ENCODE measurements around the gene FCHSD2.
"Not testable (repeated sequence)": the region's sequence is repeated elsewhere in the genome, so short reads cannot be mapped to it uniquely, and the experiment has no call there.

Gene FCHSD2

GRCh38 chr11:72860592-72860991 is 281.5 kb downstream of the FCHSD2 start:
- H3K9me3 Mint-ChIP-seq, result no peaks in the 10 kb centered on the region
- peaks cover 12% of the 10 kb centered on the region for H3K4me1 Mint-ChIP-seq (ENCODE audit: low read depth)
- peaks cover 43% of the 10 kb centered on the region for H3K36me3 Mint-ChIP-seq (ENCODE audit: low read depth)
- H3K4me3 Mint-ChIP-seq, result no peak overlapping the region
- no peak overlapping the region for H3K27ac Mint-ChIP-seq
- H3K27me3 Mint-ChIP-seq, result no peaks in the 10 kb centered on the region
- intact Hi-C loops (cut with micrococcal nuclease), result no loop called here

DNA sequence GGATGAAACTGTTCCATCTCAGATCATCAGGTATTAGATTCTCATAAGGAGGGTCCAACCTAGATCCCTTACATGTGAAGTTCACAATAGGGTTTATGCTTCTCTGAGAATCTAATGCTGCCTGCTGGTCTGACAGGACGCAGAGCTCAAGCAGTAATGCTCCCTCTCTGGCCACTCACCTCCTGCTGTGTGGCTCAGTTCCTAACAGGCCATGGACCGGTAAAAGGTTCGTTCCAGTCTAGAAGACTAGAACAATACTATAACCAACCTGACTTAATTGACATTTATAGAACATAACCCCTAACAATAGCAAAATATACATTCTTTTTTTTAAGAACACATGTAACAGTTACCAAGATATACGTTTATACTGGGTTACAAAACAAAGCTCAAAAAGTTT is 282.1 kb downstream of the FCHSD2 start:
- no peak overlapping the region for H3K27ac Mint-ChIP-seq
- H3K27me3 Mint-ChIP-seq, result no peaks in the 10 kb centered on the region
- H3K36me3 Mint-ChIP-seq (ENCODE audit: low read depth), result peaks cover 43% of the 10 kb centered on the region
- intact Hi-C loops (cut with micrococcal nuclease), result no loop called here
- H3K4me3 Mint-ChIP-seq, result no peak overlapping the region
- H3K9me3 Mint-ChIP-seq, result no peaks in the 10 kb centered on the region
- peaks cover 12% of the 10 kb centered on the region for H3K4me1 Mint-ChIP-seq (ENCODE audit: low read depth)

- intact Hi-C loops (cut with micrococcal nuclease), result no loop called here
Measured at GRCh38 chr11:72859126-72859525, 283.0 kb downstream of the FCHSD2 start.

DNA sequence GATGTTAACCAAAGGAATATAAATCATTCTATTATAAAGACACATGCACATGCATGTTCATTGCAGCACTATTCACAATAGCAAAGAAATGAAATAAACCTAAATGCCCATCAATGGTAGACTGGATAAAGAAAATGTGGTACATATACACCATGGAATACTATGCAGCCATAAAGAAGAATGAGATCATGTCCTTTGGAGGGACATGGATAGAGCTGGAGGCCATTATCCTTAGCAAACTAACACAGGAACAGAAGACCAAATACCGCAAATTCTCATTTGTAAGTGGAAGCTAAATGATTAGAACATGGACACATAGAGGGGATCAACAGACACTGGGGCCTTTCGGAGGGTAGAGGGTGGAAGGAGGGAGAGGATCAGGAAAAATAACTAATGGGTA is 283.9 kb downstream of the FCHSD2 start:
- H3K4me3 Mint-ChIP-seq; H3K4me1 Mint-ChIP-seq (ENCODE audit: low read depth); H3K27me3 Mint-ChIP-seq; H3K27ac Mint-ChIP-seq; H3K9me3 Mint-ChIP-seq; intact Hi-C loops (cut with micrococcal nuclease): not testable (repeated sequence)
- H3K36me3 Mint-ChIP-seq (ENCODE audit: low read depth), result peaks cover 38% of the 10 kb centered on the region

More at GRCh38 chr11:72859126-72859525, 283.0 kb downstream of the FCHSD2 start:
- no peaks in the 10 kb centered on the region for H3K27me3 Mint-ChIP-seq
- peaks cover 10% of the 10 kb centered on the region for H3K4me1 Mint-ChIP-seq (ENCODE audit: low read depth)
- no peak overlapping the region for H3K4me3 Mint-ChIP-seq
- H3K36me3 Mint-ChIP-seq (ENCODE audit: low read depth), result peaks cover 42% of the 10 kb centered on the region
- H3K9me3 Mint-ChIP-seq, result no peaks in the 10 kb centered on the region
- no peak overlapping the region for H3K27ac Mint-ChIP-seq

DNA sequence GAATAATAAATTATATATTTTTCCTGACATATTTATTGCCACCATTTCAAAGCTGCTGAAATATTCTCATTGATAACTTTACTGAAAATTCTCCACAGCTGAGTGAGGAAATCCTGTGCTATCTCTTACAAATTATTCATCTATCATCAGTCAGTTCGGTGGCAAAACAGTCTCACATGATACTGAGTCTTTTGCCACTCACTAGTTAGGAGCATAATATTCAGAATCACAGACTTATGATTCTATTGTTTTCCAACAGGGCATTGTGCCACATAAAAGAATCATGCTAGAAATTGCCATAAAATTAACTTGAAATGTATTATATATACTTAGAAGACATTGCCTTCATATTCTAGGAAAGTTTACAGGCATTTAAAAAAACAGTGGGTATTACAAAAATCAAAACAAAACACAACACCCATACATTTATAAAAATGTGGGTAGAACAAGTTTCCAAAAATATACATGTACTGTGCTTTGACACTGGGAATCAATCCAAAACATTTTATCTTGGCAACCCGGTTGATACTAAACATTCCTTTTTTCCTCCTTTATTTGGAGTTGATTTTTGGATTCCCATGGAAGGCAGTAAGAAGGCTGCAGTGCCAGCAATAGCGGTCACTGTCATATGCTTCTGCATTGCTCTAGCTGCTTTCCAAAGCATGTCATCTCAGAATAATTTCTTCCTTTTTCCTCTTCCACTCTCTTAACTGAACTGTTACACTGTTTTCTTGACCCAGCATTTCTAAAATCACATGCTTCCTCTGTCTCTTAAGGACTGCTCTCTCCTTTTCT is 285.4 kb downstream of the FCHSD2 start:
- H3K9me3 Mint-ChIP-seq, result no peaks in the 10 kb centered on the region
- H3K36me3 Mint-ChIP-seq (ENCODE audit: low read depth), result peaks cover 38% of the 10 kb centered on the region
- no peaks in the 10 kb centered on the region for H3K27me3 Mint-ChIP-seq
- intact Hi-C loops (cut with micrococcal nuclease), result no loop called here
- H3K27ac Mint-ChIP-seq, result peak overlapping the region; percentile 48
- H3K4me1 Mint-ChIP-seq (ENCODE audit: low read depth), result peaks cover 6% of the 10 kb centered on the region
- H3K4me3 Mint-ChIP-seq, result no peak overlapping the region

DNA sequence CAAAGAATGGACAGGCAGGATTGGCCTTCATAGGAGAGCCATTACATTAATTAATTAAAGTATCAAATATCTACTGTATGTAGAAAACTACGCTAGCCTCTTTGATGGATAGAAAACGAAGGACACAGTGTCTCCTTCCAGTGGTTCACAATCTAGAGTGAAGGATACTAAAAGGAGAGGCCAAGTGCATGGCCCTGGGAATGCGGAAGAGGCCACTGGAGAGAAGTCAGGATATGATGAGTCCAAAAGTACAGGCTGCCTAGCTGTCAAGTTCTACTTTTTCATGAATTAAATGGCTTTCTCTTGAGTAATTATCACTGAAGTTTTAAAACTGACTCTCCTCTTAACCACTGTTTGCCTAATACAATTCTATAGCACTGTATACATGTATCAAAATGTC is 286.1 kb downstream of the FCHSD2 start:
- H3K4me3 Mint-ChIP-seq, result no peak overlapping the region
- H3K27ac Mint-ChIP-seq, result no peak overlapping the region
- no peaks in the 10 kb centered on the region for H3K27me3 Mint-ChIP-seq
- intact Hi-C loops (cut with micrococcal nuclease), result no loop called here
- peaks cover 38% of the 10 kb centered on the region for H3K36me3 Mint-ChIP-seq (ENCODE audit: low read depth)
- H3K4me1 Mint-ChIP-seq (ENCODE audit: low read depth), result peaks cover 6% of the 10 kb centered on the region
- H3K9me3 Mint-ChIP-seq, result no peaks in the 10 kb centered on the region

GRCh38 chr11:72851726-72852125 is 290.4 kb downstream of the FCHSD2 start:
- Mint-ChIP-seq H3K36me3 (ENCODE audit: low read depth) (peaks cover 30% of the 10 kb centered on the region), H3K4me3 (no peak overlapping the region), H3K27me3 (no peaks in the 10 kb centered on the region), H3K4me1 (ENCODE audit: low read depth) (no peaks in the 10 kb centered on the region), H3K27ac (no peak overlapping the region), H3K9me3 (no peaks in the 10 kb centered on the region)
- intact Hi-C loops (cut with micrococcal nuclease), result no loop called here

GRCh38 chr11:72850832-72851231 is 291.3 kb downstream of the FCHSD2 start:
- Mint-ChIP-seq H3K36me3 (ENCODE audit: low read depth) (peaks cover 38% of the 10 kb centered on the region), H3K4me3 (no peak overlapping the region), H3K9me3 (no peaks in the 10 kb centered on the region), H3K27ac (no peak overlapping the region), H3K27me3 (no peaks in the 10 kb centered on the region), H3K4me1 (ENCODE audit: low read depth) (no peaks in the 10 kb centered on the region)
- intact Hi-C loops (cut with micrococcal nuclease), result no loop called here

- intact Hi-C loops (cut with micrococcal nuclease), result loop anchor here (5.0 kb wide), 1 partner anchor 328 kb away; no protein-coding TSS in a partner anchor
- Mint-ChIP-seq H3K27ac (no peak overlapping the region), H3K9me3 (no peaks in the 10 kb centered on the region), H3K4me1 (ENCODE audit: low read depth) (no peaks in the 10 kb centered on the region), H3K36me3 (ENCODE audit: low read depth) (peaks cover 51% of the 10 kb centered on the region), H3K27me3 (no peaks in the 10 kb centered on the region), H3K4me3 (no peak overlapping the region)
Measured at GRCh38 chr11:72848846-72849466, 293.2 kb downstream of the FCHSD2 start.

- H3K36me3 Mint-ChIP-seq (ENCODE audit: low read depth), result peaks cover 94% of the 10 kb centered on the region
- H3K4me1 Mint-ChIP-seq (ENCODE audit: low read depth), result peaks cover 1% of the 10 kb centered on the region
- H3K4me3 Mint-ChIP-seq, result no peak overlapping the region
- no peak overlapping the region for H3K27ac Mint-ChIP-seq
- intact Hi-C loops (cut with micrococcal nuclease), result no loop called here
- no peaks in the 10 kb centered on the region for H3K27me3 Mint-ChIP-seq
- no peaks in the 10 kb centered on the region for H3K9me3 Mint-ChIP-seq
Measured at GRCh38 chr11:72844356-72844755, 297.8 kb downstream of the FCHSD2 start.

DNA sequence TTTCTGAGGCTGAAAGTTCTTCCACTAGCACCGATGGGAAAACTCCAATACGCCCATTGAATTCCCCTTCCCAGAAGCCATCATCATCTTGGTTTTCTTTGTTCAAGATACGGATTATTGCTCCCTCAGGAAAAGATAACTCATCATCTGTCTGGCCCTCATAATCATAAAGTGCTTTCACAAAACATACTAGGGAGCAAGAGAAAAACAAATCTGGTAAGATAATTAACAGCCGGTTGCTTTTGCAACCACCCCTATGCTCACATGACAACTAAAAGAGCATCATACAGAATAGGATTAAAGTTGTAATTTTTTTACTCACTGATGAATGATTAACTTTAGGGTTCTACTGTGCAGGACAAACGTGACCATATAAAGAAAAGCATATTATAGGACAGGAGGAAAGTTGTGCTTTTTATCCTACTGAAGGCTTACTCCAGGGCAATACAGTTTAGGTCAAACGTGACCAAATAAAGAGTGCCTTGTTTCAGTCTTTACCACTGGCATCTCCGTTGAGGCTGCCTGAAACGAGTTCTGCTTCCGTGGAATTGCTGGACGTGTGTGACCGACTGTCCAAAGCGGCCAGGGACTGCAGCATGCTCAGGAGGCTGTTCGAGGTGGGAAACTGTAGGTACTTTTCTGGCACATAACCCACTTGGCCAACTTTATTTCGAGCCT is 299.3 kb downstream of the FCHSD2 start:
- no peak overlapping the region for H3K4me3 Mint-ChIP-seq
- no peak overlapping the region for H3K27ac Mint-ChIP-seq
- H3K4me1 Mint-ChIP-seq (ENCODE audit: low read depth), result peaks cover 6% of the 10 kb centered on the region
- H3K9me3 Mint-ChIP-seq, result no peaks in the 10 kb centered on the region
- H3K27me3 Mint-ChIP-seq, result no peaks in the 10 kb centered on the region
- intact Hi-C loops (cut with micrococcal nuclease), result no loop called here
- peaks cover 95% of the 10 kb centered on the region for H3K36me3 Mint-ChIP-seq (ENCODE audit: low read depth)

DNA sequence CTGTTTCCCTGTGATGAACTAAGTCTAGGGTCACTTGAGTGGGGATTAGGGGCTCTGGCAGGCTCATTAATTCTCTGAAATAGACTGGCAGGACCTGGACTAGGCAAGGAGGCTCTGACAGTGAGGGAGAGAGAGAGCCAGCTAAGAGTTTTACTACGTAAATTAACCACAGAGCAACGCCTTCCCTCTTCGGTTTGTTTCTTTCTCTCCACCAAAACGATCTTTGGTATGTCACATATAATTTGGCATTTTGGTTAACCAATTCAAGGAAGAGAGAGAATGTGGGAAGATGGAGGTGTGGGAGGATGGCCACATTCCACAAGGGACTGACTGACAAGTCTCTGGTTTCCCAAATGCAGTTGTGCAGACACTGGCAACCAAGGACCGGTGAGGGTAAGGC is 300.0 kb downstream of the FCHSD2 start:
- Mint-ChIP-seq H3K4me3 (no peak overlapping the region), H3K27me3 (no peaks in the 10 kb centered on the region), H3K36me3 (ENCODE audit: low read depth) (peaks cover 99% of the 10 kb centered on the region), H3K9me3 (no peaks in the 10 kb centered on the region), H3K4me1 (ENCODE audit: low read depth) (peaks cover 6% of the 10 kb centered on the region), H3K27ac (no peak overlapping the region)
- intact Hi-C loops (cut with micrococcal nuclease), result no loop called here

- Mint-ChIP-seq H3K27me3 (no peaks in the 10 kb centered on the region), H3K9me3 (no peaks in the 10 kb centered on the region), H3K4me1 (ENCODE audit: low read depth) (peaks cover 8% of the 10 kb centered on the region), H3K27ac (no peak overlapping the region), H3K4me3 (no peak overlapping the region), H3K36me3 (ENCODE audit: low read depth) (peaks cover 96% of the 10 kb centered on the region)
- intact Hi-C loops (cut with micrococcal nuclease), result no loop called here
Measured at GRCh38 chr11:72841397-72841796, 300.7 kb downstream of the FCHSD2 start.

DNA sequence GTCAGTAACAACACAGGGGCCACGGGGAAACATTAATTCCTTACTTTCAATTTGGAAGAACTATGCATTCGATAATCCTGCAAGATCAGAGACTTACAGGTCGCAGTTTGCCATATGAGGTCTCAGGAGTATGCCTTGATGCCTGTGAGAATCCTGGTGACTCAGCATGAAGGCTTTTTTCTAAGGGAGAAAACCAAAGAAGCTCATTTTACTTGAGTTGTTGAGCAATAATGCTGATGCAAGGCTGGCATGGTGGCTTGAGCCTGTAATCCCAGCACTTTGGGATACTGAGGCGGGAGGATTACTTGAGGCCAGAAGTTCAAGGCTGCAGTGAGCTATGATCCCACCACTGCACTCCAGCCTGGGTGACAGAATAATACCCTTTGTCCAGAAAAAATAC is 301.3 kb downstream of the FCHSD2 start:
- Mint-ChIP-seq H3K4me1 (ENCODE audit: low read depth) (peaks cover 14% of the 10 kb centered on the region), H3K36me3 (ENCODE audit: low read depth) (peaks cover 96% of the 10 kb centered on the region), H3K27ac (no peak overlapping the region), H3K4me3 (no peak overlapping the region), H3K9me3 (no peaks in the 10 kb centered on the region), H3K27me3 (no peaks in the 10 kb centered on the region)
- intact Hi-C loops (cut with micrococcal nuclease), result no loop called here
